NCI-H748 (cell line): ENCODE data around the gene USP48.
A peak's percentile ranks its signal among the peaks of the same experiment; 100 is the strongest.
"Not testable (repeated sequence)": the region's sequence is repeated elsewhere in the genome, so short reads cannot be mapped to it uniquely, and the experiment has no call there.

Experiments
- DNase-seq: peaks from one replicate; lab custom pipeline; 2025; ENCODE audit not compliant: unreplicated experiment; lab: John Stamatoyannopoulos, UW

The USP48 gene, protein sequence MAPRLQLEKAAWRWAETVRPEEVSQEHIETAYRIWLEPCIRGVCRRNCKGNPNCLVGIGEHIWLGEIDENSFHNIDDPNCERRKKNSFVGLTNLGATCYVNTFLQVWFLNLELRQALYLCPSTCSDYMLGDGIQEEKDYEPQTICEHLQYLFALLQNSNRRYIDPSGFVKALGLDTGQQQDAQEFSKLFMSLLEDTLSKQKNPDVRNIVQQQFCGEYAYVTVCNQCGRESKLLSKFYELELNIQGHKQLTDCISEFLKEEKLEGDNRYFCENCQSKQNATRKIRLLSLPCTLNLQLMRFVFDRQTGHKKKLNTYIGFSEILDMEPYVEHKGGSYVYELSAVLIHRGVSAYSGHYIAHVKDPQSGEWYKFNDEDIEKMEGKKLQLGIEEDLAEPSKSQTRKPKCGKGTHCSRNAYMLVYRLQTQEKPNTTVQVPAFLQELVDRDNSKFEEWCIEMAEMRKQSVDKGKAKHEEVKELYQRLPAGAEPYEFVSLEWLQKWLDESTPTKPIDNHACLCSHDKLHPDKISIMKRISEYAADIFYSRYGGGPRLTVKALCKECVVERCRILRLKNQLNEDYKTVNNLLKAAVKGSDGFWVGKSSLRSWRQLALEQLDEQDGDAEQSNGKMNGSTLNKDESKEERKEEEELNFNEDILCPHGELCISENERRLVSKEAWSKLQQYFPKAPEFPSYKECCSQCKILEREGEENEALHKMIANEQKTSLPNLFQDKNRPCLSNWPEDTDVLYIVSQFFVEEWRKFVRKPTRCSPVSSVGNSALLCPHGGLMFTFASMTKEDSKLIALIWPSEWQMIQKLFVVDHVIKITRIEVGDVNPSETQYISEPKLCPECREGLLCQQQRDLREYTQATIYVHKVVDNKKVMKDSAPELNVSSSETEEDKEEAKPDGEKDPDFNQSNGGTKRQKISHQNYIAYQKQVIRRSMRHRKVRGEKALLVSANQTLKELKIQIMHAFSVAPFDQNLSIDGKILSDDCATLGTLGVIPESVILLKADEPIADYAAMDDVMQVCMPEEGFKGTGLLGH

DNA sequence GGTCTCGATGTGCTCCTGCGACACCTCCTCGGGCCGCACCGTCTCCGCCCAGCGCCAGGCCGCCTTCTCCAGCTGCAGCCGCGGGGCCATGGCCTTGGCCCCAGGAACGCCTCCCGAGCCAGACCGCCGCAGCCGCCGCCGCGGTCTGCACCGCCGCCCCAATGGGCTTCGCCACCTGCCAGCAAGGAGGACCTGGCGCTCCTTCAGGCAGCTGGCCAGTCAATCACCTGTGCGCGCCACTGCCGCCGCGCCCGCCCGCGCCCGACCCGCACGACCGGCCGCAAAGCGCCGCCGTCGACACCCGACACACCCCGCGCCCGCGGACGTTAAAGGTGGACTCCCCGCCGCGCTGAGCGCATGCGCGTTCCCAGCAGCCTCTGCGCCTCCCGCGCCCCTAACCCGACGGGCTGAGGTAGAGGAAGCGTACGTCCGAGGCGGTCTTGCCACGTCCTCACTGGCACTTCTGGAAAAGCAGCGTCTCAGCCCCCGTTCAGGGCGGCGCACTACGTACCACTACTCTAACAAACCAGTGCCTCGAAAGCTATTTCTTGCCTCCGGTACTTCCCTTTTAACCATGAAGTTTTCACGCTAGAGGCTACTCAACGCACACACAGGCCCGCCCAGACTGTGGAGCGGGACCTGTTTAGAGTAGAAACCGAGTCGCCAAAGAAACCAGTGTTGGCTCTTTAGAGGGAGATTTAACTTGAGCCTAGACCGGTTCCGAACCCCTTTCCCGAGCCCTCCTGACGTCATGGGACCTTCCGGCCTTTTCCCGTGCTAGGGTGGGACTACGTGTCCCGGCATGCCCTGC, at the start of gene USP48:
TSS of gene USP48 (minus strand) at position 282 of the 811 bp plus-strand sequence. CDS start at position 90, 192 bp downstream.
- peak; percentile 92 for DNase-seq

DNA sequence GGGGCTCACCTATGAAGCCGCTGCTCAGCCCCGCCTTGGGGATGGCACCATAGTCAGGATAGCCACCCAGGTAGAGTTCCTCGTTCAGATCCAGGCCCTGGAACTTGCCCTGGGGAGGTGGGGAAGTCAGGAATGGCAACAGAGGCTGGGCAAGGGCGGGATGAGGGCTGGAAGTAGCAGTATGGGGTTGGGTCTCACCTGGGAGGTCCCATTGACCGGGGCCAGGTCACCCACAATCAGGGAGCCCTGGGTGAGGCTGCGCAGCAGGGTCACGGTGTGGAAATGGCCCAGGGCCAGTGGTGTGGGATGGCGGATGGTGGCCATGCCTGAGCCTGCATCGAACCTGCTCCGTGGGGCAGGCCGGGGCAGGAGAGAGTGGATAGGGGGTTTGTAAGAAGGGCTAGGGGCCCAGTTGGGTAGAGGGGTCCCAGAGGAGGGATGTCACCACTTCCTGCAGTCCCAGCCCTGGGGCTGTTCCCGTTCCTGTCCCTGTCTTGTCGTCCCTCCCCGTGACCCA, 48.6 kb upstream of the USP48 start:
- no peak for DNase-seq

DNA sequence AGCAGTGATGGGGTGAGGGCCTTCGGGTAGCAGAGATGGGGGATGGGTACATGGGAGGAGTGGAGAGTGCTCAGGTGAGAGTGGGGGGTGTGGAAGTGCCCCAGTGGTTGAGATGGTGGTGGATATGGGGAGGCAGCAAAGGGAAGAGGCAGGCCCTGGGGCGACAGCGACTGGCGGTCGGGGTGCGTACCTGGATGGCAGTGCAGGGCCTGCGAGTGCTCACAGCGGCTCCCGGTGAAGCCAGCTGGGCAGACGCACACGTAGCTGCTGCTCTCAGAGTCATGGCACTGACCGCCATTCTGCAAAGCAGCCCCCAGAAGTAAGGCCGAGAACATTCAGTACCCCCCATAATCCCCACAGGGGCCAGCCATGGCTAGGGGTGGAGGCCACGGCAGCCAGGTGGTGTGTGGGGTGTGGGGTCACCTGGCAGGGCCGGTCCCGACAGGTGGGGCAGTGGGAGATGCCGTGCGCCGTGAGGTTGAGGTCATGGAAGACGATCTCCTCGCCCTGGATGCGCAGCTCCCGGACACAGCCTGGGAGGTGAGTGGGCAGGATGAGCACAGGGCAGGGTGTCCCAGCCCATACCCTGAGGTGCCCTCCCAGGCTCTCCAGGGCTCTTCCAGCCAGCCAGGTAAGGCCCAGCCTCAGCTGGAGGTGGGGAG, 48.0 kb upstream of the USP48 start:
- no peak for DNase-seq

DNA sequence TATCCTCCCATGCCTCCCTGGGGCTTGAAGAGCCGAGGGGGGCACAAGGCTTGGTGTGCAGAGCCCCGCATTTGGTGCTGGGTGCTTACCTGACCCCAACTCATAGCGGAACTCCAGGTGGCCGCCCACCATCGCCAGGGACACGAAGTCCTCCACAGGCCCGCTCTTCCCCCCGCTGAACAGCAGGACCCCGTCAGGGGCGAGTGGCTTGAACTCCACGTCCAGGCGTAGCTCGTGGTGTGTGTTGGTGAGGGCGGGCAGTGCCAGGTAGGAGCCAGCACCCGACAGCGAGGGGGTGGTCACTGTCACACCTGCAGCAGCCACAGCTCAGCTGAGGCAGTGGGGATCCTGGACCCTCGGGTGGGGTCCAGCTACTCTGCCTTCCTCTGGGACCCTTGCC, 46.3 kb upstream of the USP48 start:
- DNase-seq = no peak

DNA sequence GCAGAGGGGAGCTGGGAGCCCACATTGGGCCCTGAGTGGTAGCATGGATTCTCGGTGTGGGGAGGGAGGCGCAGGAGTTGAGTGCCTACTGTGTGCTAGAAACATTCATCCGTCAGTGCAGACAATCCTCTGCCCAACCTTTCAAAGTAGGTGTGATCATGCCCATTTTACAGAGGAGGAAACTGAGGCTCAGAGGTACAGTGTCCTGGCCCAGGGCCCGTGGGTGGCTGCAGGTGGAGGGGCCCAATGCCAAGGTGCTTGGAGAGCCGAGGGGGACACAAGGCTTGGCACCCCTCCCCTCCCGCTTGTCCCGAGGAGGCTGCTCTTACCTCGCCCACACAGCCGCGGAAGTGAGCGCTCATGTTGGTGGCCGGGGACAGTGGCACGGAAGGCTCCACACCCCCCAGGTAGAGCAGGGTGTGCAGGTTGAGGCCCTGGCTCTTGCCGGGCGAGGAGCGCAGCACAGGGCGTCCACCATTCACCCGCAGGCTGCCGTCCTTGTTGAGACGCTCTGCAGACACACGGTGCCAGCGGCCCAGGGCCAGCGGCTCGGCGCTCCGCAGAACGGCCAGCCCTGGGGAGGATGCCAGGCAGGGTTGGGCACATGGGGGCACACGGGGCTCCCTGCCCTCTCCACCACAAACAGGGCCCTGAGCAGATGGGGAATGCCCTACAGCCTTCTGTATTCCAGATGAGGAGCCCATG, 45.7 kb upstream of the USP48 start:
- no peak for DNase-seq

DNA sequence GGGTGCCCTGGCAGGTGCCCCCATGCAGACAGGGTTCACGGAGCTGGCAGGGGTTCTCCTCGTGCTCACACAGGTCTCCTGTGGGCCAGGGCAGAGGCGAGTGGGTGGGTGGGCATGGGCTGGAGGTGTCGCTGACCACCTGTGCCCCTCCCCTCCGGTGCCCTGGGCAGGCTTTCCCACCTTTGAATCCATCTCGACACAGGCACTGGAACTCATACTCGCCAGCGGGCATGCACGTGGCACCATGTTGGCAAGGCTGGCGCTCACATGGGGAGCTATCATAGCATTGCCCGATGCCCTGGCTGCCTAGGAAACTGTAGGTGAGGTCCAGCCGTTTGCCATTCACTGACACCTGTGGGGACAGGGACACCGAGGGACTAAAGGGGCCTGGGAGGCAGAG, 45.1 kb upstream of the USP48 start:
- DNase-seq = no peak

DNA sequence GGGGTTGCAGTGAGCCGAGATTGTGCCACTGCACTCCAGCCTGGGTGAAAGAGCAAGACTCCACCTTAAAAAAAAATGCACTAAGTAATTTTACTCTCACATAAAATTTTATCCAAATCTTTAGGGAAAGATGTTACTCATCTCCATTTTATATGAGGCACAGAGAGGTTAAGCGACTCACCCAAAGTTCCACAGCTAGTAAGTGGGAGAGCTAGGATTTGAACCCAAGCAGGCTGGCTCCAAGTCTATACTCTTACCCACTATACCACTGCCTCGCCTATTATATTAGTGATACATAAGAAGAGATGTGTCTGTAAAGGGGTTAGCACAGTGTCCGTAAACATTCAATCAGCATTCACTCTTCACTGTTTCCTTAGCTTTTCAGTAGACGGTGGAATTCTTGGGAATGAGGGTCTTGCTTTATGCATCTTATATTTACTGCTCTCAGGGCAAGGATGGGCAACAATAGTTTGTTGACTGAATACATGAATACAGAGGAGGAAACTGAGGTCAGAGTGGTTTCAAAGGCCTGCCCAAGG, 44.3 kb upstream of the USP48 start:
- DNase-seq = no peak

DNA sequence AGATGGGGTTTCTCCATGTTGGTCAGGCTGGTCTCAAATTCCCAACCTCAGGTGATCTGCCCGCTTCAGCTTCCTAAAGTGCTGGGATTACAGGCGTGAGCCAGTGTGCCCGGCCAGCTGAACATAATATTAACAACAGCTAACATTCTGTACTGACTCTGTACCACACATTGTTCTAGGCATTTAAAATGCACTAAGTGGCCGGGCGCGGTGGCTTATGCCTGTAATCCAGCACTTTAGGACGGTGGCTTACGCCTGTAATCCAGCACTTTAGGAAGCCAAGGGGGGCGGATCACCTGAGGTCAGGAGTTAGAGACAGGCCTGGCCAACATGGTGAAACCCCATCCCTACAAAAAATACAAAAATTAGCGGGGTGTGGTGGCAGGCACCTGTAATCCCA, 43.7 kb upstream of the USP48 start:
- DNase-seq = not testable (repeated sequence)

DNA sequence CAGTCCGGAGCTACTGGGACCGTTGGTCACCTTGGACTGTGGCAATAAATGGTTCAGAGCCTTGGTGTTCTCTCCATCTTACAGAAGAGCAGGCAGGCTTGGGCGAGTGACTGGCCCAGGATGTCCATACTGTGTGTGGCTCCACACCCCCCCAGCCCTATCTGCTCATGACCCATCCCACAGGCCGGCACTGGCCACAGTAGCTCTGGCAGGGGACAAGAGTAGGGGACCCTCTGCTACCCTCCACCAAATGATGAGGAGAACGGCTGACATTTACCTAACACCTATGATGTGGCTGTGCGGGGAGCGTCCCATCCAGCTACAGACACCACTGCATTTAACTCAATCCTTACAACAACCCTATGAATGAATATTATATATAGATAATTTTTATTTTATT, 42.4 kb upstream of the USP48 start:
- no peak for DNase-seq

DNA sequence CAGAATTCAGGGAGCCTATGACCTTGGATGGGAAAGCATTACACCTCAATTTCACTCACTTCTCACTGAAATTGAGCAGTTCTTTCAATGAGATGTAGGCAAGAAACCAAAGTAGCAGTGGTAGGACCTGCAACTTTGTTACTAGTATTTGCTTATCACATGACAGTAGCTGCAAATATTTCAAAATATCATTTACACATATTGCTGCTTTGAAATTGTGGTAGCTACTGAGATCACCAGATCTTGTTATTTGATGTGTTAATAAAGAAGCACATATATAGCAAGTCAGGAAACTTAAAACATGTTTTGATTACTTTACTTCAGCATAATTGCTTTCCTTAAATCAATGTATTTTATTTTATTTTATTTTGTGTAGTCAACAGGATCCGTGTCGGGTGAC, 42.0 kb upstream of the USP48 start:
- DNase-seq = no peak

DNA sequence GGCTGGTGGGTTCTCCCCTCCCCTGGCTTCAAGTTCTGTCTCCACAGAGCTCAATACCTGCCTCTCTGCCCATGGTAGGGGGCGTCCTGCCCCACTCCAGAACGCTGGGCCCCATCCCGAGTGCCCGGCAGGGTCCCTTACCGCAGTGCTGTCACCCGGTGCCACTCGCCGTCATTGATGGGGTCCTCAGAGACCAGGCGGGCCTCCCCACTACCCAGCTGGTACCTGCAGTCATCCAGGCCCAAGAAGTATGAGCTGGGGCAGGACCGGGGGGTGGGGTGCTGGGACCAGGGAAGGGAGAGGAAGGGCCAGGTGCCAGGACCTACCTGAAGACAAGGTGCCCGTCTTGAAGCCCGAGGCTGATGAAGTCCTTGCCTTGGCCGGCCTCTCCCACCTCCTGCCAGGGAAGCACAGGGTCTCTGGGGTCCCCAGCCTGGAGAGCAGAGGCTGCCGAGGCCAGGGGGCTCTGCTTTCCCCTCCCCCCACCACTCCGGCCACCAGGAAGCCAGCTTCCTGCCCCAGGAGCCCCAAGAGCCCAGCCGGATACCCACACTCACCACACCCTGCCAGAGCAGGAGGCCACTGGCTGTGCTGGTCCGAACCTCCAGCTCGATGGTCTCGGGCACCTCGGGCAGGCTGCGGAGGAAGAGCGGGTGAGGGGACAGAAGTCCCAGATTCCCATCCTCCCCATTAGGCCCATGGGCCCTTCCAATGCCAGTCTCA, 41.2 kb upstream of the USP48 start:
- no peak for DNase-seq

DNA sequence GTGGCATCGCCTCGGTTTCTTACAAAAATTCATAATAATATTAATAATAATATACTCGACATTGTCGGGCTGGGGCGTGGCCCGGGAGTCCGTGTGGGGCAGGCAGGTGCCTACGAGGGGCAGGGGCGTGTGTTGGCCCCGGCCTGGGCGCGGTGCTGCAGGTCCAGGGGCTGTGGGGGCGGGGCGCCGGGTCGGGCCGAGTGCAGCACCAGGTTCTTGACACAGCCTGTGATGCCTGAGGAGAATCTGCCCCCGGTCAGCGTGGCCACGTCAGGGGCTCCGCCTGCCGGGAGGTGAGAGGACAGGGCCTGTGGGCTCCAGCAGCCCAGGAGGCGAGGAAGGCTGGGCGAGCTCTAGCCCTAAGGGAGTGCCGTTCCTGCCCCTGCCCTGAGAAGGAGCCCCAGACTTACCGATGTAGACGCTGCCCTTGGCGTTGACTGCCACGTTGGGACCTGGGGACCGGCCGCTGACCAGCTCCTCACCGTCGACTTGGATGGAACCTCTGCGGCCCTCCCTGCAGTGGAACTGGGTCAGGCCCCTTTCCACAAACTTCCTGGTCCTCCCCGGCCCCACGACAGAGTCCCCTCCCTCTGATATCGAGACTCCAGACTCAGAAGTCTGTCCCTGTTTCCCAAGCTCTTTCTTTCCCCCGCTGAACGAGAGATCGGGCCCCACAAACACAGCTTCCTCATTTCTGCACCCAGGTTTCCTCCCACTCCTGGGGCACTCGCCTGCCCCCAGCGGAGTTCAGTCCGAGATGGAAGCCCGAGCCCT, 40.4 kb upstream of the USP48 start:
- DNase-seq = no peak

DNA sequence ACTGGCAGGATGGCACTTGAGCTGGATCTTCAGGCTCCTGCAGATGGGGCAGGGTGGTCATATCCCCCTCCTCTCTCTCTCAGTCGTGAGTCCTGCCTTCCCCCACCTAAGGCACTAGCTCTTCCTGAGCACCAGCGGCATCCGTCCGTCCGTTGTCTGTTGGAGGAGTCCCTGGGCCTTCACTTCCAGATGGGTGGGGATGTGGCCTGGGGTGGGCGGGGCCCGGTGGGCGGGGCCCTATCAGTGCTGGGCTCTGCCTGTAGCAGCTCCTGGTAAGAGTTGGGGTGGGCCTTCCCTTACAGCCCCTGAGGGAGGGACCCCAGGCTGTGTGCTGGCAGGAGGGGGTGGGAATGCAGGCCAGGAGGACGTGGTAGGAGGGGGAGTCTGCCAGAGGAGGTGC, 39.4 kb upstream of the USP48 start:
- DNase-seq = no peak

DNA sequence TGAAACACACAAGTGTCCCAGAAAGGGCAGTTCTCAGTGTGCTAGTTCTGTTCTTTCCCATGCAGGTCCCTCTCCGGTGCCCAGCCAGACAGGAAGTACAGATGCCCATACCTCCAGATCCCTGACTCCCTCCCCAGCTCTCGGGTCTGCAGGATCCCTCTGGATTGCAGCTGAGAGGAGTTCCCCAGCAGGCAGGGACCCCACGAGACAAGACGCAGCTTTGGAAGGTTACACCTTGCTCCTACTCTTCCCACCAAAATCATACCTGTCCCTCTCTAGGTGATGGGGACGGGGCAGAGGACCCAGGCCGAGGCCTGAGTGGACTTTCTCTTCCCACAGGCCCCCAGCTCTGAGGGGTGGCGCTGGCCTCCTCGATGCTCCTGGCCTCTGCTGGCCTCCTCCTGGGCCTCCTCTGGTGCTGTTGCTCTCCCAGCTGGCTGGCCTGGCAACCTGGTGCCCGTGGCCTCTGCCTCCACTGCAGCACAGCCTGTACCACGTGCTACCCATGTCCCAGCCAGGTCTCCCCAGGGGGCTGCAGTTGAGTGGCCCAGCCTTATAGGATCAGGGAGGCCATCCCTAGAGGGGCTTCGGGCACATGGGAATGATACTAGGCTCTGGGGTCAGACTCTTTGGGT, 38.6 kb upstream of the USP48 start:
- no peak for DNase-seq

DNA sequence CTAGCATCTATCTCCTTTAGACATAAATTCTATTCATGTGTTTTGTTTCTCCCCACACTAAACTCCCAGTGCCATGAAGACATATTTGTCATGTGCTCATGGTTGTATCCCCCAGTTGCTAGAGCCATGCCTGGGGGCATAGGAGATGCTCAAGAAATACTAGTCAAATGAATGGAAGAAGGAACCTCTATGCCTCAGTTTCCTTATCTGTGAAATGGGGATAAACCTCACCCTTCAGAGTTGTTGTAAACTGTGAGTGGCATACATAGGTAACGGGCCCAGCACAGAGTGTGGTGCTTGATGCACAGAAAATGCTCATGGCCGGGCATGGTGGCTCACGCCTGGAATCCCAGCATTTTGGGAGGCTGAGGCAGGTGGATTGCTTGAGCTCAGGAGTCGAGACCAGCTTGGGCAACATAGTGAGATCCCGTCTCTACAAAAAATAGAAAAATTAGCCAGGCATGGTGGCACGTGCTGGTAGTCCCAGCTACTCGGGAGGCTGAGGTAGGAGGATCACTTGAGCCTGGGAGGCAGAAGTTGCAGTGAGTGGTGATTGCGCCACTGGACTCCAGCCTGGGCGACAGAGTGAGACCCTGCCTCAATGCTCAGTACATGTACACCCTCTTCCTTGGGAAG, 37.8 kb upstream of the USP48 start:
- DNase-seq = no peak

DNA sequence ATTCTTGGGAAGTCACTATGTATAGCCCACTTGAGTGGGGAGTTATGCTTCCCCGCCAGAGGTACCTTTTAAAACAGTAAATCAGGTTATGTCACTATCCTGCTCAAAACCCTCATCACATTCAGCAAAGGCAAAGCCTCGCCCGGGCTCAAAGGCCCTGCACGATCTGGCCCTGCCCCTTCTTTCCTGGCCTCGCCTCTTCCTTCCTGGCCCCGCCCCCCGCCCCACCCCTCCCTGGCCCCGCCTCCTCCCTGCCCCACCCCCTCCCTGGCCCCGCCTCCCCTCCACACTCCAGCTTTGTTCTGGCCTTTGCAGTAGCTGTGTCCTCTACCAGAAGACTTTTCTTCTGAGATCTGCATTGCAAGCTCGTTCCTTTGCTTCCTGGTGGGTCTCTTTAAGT, 35.7 kb upstream of the USP48 start:
- DNase-seq = no peak
